Dermis microvascular lymphatic vessel endothelial cell (primary cell): Measurements from ENCODE around the gene ABCC9. TPM values are rescaled to one million over a fixed set of nuclear protein-coding genes. Genes with fewer than 3 reads are reported as not detected.

Experiments
- DNase-seq, 2 donors: peaks; one replicate each; pipeline versions ENCODE4 v3.0.0 to v3.0.0-alpha.2; 2010; ENCODE audit warnings: low read depth in 2 of 2
- total RNA-seq: library from RNA; depleted of rRNA; stranded (reverse); fragments of >200 nt; gene quantifications from 2 replicates; pipeline ENCODE4 v1.2.1, GENCODE V29; 2014

Gene ABCC9
- total RNA-seq, 1 donor from 2014 or later, result not detected

DNA sequence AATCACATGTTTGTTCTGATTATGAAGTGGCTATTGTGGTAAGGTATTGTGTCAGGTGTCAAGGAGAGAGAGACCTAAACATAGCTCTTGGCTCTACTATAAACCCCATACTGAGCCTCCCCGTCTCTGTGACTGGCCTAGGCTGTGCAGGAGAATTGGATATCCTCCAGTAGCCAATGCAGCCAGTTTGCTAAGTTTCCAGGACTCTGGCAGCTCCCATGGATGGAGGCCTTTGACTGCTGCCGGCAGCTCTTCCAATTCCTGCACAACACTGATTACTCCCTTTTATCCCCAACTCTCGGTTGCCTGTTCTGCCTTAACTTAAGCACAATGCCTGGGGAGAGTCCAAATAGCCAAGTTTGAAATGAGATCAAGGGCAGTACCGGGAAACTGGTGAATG is 59.3 kb downstream of the ABCC9 start:
- DNase-seq, result no peak

DNA sequence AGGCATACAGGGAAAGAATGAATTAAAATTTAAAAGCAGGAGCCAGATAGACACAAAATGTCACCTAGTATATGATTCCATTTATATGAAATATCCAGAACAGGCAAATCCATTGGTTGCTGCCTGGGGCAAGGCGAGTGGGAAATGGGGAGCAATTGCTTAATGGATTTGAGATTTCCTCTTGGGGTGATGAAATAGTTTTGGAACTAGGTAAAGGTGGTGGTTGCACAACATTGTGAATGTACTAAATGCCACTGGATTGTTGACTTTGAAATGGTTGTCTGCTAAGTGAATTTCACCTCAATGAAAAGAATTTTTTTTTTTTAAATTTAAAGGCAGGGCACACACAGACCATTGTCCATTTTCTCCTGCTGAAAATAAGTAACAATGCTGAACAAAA is 61.9 kb downstream of the ABCC9 start:
- no peak for DNase-seq

DNA sequence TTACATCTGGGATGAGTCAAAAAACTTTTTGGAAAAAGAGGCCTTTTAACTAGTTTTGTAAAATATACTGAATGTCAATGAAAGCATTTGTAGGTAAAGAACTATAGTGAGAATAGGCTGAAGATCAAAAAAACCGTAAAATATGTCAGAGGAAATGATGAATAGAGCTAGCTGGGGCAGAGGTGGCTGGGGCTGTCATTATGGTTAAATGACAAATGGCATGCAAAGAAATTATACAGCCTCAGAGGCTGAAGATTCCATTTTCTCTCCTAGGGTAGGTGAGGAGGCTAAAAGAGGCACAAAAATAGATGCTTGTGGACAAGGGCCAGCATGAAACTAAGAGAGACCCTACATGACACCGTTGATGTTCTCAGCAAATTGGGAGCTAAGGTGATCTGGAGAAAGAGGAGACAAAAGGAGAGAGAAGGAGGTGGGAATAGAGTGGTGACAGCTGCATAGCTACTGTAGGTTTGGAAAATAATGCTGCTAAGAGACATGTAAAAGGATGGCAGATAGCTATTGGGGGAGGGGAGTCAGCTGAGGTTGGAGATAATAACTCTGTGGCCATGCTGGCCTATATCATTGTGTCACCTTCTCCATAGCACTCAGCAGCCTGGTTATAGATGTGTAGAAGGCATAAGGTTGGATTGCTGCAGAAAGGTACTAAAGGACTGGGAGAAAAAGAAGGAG is 63.8 kb downstream of the ABCC9 start:
- no peak for DNase-seq

DNA sequence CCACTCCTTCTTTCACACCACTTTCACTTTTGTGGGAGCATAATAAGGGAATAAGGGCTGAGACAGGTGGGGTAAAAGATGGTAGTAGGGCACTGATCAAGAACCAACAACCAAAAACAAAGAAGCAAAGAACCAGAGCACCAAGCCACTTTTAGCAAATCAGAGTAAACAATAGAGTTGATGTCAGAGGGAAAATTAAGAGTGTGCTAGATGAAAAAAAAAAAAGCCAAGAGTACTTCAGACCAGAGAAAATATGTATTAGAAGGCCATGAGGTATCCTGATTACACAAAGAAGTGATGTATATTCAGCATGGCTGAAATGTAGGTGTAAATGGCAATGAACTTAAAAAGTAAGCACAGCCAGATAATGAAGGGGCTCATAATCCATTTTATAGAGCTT is 75.4 kb downstream of the ABCC9 start:
- no peak for DNase-seq

DNA sequence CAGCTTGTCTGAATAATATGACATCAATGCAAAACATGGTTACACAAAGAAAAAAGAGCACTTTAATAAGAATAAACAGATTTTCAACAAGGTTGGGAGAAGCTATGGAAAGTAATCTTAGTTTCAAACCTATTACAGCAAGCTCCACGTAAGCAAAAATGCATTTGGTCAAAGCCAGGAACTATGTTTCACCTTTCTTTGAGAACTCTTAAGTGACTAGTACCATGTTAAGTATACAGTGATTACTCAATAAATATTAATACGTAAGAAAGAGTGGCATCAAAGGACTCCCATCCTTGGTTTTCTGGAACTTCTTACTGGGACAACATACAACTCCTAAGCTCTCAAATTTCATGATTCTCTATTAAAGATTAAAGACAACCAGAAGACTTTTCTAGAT is 80.7 kb downstream of the ABCC9 start:
- DNase-seq, result no peak

DNA sequence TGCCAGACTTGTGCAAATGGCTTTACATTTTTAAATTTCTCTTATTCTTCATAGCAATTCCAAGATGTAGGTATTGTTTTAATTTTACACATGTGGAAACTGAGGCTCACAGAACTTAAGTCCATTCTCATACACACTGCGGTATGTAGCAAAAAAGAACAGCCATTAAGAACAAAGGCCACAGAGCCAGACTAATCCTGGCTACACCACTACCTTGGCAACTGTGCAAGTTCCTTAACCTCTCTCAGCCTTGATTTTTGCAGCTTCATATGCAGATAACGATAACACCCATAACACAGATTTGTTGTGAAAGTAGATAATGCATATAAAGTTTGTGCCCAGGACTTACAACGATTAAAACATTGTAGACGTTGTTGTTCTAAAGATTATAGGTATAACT is 81.1 kb downstream of the ABCC9 start:
- no peak for DNase-seq

DNA sequence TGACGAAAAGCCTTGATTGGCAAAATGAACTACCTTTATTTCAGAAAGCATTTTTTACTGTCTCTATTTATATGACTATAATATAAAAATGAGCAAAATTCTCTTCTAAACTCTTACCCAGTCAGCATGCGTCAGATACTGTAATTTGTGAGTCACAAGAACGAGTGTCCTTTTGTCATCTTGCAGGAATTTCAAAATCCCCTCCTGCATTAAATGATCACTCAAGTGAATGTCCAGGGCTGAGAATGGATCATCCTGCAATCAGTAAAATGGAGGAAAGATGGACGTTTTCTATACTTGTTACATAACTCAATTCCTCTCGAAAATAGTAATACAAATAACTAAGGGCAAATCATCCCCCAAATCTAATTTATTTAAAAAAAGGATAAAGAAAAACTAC is 89.0 kb downstream of the ABCC9 start:
- DNase-seq, result no peak

DNA sequence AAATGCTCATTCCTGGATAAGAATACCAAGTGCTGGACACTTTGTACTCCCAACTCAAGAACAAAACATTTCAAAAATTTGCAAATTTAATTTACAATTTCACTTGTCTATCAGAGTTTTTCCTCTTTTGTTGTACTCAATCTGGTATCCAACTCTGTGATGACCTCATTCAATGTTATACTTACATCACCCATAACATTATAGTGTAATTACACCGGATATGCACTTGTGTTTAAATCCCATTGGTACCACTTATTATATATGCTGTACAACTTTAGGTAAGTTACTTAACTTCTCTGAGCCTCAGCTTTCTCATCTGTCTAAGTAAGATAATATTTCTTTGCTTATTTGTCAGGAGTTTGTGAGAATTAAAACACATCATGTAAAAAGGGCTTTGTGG is 90.1 kb downstream of the ABCC9 start:
- no peak for DNase-seq

DNA sequence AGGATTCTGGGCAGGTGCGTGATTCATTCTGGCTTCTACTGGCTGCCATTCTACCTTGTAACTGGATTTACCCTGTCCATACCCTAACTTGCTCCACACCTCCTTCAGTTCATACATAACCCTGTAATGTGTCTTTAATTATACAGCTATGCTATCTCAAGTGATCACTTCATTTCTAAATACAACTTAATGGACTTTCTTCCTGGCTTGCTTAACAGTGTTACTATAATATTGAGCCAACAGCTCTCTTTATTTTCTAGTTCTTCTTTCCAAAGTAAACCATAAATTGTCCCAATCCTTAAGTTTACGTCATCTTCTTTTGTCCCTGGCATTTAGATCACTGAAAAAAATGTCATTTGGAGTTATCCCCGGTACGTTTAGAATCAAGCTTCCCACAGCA is 90.8 kb downstream of the ABCC9 start:
- DNase-seq, result no peak

DNA sequence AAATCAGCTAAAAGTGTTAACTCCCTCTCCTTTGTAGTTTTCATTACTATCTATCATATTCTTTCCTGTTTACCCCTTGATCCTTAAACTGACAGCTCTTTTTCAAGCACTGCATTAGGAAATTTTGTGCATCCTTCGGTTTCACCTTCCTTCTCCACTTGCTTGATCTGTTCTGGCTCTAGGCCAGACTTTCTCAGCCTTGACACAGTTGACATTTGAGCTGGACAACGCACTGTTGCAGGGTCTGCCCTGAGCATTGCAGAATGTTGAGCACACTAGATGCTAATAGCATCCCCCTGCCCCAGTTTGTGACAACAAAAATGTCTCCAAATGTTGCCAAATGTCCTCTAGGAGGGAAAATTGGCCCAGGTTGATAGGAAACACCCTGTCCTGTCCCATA is 91.3 kb downstream of the ABCC9 start:
- no peak for DNase-seq

DNA sequence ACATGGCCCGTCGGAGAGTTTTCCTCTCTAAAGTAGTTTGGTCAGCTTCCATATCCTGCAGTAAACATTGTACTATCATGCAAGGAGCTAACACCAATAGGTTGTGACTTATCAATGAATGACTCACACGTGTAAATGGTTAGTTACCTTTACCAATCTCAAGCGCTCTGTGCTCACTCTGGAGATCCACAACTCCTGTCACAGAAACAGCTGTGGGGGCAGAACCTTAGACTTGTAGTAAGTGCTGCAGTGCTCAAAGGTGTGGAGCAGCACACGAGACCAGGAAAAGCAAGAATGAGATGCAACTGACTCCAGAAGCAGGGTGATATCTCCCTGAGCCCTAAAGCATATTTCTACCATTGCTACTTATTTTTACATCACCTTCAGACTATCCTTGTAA is 93.0 kb downstream of the ABCC9 start:
- DNase-seq, result no peak

DNA sequence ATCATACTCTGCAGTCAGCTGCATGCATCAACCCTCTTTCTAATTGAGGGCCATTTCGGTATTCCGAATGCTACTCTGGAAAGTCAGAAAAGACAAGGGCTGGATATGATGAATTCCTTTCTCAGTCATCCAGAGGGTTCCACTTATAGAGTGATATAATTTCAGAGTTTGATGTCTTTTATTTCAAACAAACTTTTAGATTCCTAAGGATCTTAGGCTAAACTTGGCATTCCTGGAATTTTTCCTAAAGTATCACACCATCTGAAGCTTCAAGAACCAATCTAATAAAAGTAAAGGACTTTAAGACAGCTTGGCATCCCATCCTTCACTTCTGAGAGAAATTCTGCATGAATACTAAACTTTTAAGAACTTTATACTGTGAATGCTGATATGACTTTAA is 97.4 kb downstream of the ABCC9 start:
- DNase-seq, result no peak

DNA sequence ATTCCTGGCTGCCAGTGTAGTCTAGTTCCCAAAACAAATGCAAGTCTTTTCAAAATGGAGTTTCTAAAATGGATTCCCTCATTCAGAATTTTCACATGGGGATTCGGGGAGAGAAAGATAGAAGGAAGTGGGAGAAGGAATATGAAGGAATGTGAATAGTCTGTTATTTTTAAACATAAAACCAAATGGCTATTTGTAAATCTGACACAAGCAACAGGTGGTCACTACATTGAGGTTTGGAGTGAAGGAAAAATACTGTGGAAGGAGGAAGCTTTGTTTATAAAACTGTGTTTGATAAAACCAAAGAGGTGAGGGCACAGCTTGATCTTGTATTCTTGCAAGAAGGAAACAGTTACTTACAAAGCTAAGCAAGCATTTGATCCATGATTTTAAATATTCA is 101.5 kb downstream of the ABCC9 start:
- DNase-seq, result no peak

DNA sequence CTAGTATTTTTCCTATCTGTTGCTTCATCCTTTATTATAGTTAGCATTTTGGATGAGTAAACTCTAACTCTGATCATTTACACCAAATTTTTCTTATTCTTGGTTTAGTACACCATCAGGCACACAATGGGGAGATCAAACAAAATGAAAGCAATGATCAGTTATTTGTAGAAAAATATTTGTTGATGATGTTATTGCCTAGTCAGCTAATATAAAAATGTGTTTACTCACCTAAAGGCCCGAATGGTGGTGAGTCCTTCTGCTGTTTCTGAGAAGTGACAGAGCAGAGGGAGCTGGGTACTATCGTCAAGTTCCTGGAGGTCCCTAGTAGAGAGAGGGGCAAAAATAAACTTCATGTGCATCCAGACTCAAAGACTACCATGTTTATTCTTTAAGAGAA is 103.4 kb downstream of the ABCC9 start:
- DNase-seq, result no peak

DNA sequence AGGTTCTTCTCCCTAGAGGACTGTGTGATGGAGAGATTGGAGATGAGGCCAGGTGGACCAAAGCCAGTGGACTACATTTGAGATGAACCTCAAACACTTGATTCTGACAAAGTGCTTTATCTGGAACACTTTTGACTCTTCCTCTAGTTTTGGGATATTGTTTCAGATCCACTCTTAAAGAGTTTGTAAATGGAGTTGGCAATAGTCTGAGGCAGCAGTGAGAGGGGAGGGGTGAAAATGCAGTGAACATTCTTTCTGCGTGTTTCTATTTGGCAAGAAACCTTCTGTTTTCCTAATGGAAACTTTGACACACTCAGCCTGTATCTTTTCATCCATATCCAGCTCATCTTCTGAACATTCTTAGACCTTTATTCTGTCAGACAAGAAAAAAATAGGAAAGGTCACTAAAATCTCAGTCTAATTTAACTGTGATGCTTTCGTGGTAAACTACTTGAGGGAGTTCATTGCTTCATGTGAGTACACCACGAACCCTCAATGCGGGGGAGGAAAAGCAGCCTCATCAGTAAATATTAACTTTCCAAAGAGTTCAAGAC is 109.4 kb downstream of the ABCC9 start:
- DNase-seq, result no peak

DNA sequence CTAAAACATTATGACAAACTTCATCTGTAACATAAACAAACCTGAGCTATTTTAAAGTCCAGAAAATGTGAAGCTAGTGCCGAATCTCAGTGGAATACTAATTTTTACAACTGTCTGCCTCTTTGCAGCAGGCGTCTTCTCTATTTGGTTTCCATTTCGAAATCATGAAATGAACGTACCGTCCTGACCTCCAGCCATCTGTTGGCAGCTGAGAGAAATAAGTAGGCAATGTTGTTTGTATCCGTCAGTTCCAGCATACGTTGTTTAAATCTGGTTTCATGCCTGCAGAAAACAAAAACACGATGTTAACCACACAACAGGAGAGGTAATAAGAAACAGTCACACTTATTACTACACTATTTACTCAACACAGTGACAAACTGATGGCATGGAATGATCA is 112.4 kb downstream of the ABCC9 start:
- no peak for DNase-seq

DNA sequence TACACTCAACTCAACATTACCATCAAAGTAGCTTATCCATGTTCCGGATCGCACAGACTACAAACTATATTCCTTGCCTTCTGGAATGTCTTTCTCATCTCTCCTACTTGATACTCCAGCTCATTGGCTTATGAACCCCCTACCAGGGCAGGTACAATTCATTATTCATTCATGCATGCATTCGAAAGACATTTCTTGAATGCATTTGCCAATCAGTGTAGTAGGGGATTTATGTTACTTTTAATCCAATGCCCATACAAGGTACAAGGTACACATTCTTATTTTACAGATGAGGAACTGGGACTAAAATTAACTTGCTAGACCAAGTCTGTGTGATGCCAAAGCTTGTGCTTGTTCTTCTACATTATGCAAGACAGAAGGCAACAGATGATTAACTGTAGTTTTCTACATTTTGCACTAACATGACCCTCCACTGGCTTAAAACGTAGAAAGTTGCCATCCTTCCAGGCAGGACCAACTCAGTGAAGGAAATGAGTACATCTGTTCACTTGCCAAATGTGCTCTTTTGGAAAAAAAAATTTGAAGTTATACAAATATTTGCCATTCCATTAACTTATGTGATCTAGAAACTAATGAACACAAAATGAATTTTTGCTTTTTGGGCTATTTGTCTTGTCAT is 113.0 kb downstream of the ABCC9 start:
- DNase-seq, result no peak

DNA sequence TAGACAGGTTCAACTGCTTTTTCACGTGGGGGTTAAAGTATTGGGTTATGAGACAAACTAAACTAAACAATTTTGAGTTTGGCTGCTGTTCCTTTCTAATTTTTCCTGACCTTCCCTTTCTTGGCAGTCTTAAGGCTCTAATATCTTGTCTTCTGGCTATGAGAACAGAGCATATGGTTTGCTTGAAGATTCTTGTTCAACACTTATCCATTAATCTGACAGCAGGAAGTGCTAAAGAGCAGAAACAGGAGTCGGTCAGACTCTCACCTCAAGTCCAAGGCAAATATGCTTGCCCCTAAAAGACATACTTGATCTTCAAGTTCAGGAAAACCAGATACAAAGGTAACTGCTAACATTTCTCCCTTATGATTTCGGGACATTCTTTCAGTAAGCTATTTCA is 114.1 kb downstream of the ABCC9 start:
- no peak for DNase-seq

DNA sequence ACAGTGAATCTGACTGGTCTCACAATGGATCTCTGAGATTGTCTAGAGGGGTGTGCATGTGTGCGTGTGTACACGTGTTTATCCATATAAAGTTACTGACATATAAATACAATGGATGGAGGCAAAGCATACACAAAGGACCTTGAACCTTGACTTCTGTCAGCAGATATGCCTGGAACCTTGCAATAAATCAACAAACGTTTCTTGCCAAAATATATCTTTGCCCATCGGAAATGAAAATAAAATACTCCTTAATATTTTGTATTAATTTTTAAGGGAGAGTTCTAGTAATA is 114.7 kb downstream of the ABCC9 start:
- DNase-seq, result no peak

DNA sequence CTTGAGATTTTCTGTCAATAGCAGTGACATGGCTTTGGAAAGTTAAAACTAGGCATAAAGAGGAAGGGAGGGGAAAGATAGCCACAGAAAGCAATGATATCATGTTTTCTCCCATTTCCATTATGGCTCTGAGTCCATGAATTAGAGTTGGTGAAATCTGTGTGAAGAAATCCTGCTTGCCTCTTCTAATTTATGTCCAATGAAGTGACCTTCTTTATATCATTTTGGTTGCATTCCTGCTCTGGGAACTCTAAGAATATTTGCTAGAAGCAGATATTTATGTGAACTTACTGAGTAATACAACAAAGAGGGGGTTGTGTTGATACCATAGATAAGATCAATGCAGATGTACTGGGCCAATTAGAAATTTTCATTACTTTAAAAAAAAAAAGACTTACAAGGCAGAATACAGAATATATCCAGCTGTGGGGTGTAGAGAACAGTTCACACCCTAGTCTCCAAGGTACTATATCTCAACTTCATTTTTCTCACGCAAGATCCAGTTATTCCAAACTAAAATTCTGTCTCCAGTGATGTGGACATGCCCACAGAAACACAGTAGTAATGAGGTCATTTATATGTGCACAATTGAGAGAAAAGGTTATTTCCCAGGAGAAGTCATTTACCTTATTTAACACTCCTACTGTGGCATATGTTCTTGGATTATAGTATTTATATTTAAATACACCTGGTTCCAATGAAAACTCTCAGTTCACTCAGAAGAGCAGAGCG is 115.2 kb downstream of the ABCC9 start:
- no peak for DNase-seq

DNA sequence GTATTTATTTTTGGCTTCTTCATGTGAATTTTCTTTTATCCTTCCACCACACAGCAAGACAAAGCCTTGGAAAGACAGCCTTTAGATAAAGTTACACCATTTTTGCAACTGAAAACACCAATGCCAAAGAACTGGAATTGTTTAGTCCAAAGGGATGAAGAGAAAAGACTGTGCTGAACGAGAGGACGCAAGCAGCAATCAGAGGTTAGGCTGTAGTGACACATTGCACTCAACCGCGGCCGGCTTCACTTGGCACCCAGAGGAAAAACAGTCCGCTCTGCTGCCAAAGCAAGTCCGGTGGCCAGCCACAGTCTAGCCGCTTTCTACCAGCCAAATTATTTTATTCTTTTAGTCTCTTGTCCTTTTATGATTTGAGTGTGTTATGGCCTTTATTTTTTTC is 117.6 kb downstream of the ABCC9 start:
- no peak for DNase-seq

DNA sequence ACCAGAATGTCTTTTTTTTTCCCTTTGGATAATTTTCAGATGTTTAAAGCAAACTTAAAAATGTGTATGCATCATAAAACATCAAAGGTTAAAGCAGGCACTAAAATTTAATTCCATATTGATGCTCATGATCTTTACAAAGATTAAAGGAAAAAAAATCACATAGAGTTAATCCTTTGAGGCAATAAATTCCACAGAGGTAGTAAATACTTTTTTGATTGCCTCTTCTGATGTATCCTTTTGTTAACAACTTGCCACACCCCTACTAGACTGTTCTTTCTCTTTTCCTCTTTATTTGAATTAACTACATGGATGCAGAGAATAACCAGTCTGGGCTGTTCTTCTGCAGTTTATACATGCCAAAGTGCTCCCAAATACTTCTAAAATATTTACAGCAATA is 121.5 kb downstream of the ABCC9 start:
- no peak for DNase-seq

DNA sequence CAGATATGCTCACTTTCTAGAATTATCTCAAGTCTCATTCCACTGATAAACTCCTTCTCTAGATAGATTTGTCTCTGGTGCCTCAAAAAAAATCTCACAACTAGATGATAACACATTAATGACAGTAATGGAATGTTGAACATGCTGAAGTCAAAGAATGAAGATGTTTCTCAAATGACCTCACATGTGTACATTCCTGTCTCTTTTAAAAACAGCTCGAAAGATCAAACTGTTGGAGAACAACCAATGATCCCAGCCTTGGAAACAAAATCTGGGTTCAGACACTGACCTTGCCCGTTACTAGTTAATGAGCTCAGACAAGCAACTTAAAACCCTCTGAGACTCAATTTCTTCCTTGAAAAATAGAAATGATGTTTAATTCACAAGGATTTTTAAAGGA is 122.0 kb downstream of the ABCC9 start:
- DNase-seq, result no peak
